GM18498 (cell line): Measurements from ENCODE around the gene TMC6.
"Not testable (repeated sequence)": the region's sequence is repeated elsewhere in the genome, so short reads cannot be mapped to it uniquely, and the experiment has no call there.

ENCODE experiments used
- ATAC-seq: cut with Tn5 transposase; IDR thresholded peaks from one replicate; pipeline ENCODE4 v1.9.1; 2021; ENCODE audit warnings: mild to moderate bottlenecking, moderate library complexity; ENCODE audit not compliant: unreplicated experiment

The TMC6 gene

DNA sequence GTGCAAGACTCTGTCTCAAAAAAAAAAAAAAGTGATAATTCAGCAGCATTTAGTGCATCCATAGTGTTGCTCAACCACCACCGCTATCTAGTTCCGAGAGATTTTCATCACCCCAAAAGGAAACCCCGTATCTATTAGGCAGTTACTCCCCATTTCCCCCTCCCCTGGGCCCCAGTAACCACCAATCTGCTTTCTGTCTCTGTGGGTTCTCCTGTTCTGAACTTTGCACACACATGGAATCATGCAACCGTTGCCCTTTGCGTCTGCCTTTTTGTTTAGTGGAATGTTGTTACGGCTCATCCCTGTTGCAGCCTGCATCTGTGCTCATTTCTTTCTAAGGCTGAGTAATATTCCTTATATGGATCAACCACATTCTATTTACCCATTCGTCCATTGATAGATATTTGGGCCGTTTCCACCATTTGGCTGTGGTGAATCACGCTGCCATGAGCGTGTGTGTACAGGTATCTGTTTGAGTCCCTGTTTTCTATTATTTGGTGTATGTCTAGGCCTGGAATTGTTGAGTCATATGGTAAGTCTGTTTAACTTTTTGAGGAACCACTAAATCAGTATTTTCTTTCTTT lies 31.1 kb upstream of the TMC6 start:
- peak; percentile 41 for ATAC-seq

DNA sequence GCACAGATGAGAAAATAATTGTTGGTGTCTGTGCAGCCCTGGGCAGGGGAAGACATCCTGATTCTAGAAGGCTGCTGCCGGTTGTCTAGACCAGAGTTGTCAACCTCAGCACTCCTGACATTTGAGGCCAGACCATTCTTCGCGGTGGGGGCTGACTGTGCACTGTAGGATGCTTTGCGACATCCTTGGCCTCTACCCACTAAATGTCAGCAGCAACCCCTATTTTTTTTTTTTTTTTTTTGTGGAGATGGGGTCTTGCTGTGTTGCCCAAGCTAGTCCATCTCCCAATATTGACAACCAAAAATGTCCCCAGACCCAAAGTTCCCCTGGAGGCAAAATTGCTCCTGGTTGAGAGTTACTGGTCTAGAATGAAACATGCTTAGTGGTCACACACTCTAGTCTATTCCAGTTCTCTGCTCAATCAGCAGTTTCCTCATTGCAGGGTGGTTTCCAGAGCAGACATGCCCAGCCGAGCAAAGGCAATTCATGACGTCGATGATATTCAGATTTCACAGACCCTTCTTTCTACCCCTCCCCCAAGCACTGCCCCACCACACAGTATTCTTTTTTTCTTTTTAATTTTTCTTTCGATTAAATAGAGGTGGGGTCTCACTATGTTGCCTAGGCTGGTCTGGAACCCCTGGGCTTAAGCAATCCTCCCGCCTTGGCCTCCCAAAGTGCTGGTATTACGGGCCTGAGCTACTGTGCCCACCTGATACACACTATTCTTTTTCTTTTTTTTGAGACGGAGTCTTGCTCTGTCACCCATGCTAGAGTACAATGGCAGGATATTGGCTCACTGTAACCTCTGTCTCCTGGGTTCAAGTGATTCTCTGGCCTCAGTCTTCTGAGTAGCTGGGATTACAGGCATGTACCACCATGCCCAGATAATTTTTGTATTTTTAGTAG lies 26.6 kb upstream of the TMC6 start:
- peak; percentile 61 for ATAC-seq

DNA sequence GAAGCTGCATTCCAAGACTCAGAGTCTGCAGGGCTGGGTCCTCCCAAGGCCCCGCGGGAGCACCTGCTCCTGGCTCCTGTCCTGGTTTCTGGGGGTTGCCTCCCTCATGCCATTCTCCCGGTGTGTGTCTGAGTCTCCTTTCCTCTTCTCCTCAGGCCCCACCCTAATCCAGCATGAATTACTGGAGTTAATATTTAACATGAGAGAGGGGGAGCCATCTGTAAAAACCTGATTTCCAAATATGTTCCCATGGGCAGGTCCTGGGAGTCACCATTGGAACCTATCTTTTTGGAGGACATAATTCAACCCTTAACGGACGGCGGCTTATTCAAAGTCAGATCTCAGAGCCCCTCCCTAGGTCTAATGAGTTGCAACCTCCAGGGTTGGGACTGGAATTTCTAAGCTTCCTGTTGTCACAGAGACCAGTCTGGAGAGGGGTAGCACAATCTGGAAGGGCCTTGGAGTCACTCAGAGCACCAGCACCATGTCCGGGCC lies 23.0 kb upstream of the TMC6 start:
- ATAC-seq = no peak

GRCh38 chr17:78148286-78149016 lies 19.9 kb upstream of the TMC6 start:
- ATAC-seq = no peak

GRCh38 chr17:78147315-78147998 lies 18.9 kb upstream of the TMC6 start:
- ATAC-seq = no peak

GRCh38 chr17:78146881-78147280 lies 18.3 kb upstream of the TMC6 start:
- ATAC-seq = no peak

- no peak for ATAC-seq
These were observed 17.9 kb upstream of the TMC6 start for GRCh38 chr17:78146471-78146869.

DNA sequence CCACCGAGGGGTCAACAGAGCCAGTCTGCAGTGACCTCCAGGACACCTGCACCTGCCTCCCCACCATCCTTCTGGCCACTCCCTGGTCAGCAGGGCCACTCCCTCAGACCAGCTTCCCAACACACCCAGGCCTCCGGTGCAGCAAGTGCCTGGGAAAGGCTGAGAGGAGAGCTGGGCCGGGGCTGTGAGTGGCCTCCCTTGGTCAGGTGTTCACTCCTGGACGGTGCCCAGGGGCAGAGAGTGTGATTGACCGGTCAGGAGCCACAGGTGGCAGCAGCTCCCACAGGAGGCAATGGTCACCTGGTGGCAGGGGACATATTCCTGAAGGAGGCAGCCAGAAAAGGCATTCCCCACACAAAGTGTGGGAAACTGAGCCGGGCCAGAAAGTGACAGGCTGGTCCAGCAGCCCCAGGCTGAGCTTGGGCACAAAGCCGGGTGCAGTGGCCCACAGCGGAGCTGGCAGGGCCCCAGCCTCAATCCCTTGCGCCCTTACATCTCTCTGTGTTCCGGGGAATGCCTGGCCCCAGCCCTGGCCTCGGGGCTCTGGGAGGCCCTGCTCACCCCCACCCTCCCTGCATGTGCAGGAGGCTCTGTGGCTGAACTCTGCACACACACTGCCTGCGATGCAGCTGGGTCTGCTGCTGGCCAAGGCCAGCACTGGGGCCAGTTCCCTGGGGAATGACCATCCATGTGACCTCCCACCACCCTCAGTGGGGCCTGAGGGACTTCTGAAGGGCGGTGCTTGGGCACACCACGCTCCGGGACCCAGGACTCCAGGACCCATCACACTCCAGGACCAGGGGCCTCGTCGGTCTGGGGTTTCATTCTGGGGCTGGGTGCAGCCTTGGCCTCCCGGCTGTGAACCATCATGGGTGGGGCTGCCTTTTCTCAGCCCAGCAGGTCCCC lies 16.4 kb upstream of the TMC6 start:
- ATAC-seq = no peak

- no peak for ATAC-seq
These were observed 15.7 kb upstream of the TMC6 start for GRCh38 chr17:78144147-78144719.

GRCh38 chr17:78143214-78144146 lies 14.9 kb upstream of the TMC6 start:
- ATAC-seq = no peak

DNA sequence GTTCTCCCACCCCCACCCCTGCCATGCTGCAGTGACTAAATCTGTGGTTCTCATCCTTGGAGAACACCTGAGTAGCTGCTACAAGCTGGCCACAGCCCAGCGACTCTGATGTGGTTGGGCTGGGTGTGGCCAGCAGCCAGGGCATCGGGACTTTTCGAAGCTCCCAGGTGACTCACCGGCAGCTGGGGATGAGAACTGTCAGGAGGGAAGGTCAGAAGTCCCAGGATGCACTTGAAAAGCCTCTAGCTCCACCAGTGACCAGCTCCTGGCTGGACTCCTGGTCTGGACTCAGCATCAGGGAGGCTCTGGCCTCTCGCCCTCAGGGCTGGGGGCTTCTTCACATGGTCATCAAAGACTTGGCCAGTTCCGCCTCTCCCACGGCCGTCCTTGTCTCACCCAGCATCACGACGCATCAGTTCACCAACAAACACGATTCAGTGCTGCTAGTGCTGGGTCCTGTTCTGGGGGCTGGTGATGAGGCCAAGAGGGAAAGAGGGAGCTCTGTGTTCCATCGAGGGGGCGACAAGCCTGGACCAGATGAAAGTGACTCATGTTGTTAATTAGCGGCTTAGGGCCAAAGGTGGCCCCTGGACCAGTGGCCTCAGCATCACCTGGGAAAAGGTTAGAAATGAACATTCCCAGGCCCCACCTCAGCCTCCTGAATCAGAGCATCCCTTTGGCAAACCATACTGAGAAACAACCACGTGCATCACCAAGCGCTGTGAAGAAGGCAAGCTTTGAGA lies 13.7 kb upstream of the TMC6 start:
- ATAC-seq = no peak

- no peak for ATAC-seq
These were observed 13.0 kb upstream of the TMC6 start for GRCh38 chr17:78141437-78142118.

DNA sequence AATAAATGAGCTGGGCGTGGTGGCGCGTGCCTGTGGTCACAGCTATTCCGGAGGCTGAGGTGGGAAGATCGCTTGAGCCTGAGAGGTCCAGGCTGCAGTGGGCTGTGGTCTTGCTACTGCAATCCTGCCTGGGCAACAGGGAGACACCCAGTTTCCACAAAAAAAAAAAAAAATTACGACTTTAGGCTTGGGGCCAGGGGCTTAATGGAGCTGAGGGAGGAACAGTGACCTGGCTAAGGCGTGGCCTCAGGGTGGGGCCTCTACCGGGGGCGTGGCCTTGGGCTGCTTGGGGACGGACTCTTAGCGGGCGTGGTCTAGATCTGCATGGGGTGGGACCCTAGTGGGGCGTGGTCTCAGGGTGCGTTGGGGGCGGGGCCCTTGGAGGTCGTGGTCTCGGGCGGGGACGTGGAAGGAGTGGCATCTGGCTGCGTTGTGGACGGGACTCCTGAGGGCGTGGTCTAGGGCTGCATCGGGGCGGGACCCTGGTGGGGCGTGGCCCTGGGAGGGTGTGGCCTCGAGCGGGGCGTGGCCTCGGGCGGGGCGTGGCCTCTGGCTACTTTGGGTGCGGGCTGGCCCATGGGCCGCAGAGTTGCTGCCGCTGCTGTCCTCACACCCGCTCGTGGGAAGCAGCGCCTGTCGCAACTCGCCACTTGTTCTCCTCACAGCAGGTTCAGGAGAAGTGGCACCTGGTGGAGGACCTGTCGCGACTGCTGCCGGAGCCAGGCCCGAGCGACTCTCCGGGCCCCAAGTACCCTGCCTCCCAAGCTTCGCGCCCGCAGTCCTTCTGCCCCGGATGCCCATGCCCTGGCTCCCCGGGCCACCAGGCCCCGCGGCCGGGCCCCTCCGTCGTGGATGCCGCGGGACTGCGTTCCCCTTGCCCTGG lies 11.9 kb upstream of the TMC6 start:
- ATAC-seq = peak; percentile 72

- not testable (repeated sequence) for ATAC-seq
These were observed 11.3 kb upstream of the TMC6 start for GRCh38 chr17:78139861-78140168.

DNA sequence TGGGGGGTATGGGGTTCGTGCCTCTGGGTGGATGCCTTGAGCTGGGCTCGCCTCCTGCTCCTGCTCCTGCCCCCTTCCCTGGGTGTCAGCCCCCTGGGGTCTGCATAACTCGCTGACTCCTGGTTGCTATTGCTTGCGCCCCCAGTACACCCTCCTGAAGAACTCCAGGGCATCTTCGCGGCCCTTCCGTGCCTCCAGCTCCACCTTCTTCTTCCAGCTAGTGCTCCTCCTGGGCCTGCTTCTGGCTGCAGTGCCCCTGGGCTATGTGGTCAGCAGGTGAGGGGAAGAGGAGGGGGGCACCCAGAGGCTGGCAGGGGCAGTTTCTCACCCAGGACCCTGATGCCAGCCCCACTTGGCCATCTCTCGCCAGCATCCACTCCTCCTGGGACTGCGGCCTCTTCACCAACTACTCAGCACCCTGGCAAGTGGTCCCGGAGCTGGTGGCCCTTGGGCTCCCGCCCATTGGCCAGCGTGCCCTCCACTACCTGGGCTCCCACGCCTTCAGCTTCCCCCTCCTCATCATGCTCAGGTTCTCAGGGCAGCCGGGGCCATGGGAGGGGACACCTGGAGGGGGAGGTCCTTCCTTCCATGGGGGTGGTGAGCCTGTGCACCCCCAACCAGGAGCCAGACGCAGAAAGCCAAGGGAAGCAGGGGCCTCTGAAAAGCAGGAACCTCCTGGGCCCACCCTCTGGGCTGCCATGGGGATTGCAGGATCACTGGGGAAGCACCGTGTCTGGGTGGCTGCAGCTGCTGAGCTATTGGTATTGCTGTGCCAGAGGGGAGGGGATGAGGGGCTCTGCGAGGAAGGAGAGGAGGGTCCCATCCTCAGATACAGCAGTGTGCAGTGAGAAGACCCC lies 9.9 kb upstream of the TMC6 start:
- ATAC-seq = no peak
